HG03064 (cell line): ENCODE data around the gene APOL2.
A peak's percentile ranks its signal among the peaks of the same experiment; 100 is the strongest.
"Not testable (repeated sequence)": the region's sequence is repeated elsewhere in the genome, so short reads cannot be mapped to it uniquely, and the experiment has no call there.

Experiments used
- ATAC-seq: cut with Tn5 transposase; IDR thresholded peaks from one replicate; pipeline ENCODE4 v1.9.1; 2021; ENCODE audit warnings: low read depth; ENCODE audit not compliant: unreplicated experiment

APOL2 gene

DNA sequence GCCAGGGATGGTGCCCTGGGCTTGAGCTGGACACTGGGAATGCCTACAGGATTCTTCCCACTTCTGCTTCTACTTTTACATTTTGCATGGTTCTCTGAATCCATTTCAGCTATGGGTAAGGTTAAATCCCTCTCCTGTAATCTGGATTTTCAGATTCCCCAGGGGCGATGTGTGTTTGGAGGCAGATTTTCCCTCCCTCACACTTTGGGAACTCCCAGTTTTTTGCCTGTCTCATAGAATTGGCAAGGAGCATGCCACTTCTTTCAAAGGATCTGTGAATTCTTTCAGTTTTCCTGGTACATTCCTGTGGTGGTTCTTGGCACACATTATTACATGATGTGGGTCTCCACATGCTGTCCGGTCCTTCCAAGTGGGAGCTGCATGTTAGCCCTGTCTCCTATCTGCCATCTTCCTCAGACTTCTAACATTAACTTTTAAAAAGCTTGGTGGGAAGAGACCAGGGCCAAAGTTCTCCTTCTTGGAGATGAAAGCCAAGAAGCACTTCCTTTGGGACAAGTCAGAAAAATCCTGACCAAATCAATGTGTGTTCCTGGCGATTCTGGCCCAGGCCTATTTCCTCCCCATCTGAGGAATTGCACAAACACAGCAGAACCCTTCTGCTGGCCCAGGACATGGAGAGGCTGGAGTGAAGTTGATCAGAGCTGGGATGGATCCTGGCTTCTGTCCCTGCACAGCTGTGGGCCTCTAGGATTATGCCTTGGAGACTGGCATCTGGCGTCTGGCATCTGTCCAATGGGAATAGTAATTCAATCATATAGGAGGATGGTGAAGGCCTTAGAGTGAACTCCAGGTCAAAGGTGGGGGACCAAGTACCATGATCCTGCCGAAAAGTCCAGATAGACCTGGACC lies 5.4 kb upstream of the APOL2 start:
- no peak for ATAC-seq

DNA sequence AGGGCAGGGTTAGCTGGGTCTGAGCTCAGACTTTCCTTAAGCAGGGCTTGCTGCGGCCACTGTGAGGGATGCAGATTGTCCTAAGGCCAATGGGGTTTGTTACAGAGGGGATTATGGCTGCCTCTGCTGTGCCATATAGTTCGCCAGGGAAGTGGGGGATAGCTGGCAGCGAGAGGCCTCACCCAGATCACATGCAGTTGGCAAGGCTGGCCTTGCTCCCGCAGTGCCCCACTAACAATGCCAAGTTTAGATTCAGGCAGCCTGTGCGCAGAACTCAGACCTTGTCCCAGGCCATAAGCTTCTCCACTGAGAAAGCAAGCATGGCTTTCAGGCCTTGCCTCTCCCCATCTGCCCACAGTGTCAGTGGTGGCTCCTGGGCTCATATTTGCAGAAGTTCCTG lies 4.7 kb upstream of the APOL2 start:
- ATAC-seq = no peak

- peak; percentile 14 for ATAC-seq
Measured at GRCh38 chr22:36239150-36239400, 252 bp downstream of the APOL2 start.

- ATAC-seq = peak; percentile 17
Measured at GRCh38 chr22:36238373-36239149, 766 bp downstream of the APOL2 start.

GRCh38 chr22:36237462-36238372 lies 1.6 kb downstream of the APOL2 start:
- no peak for ATAC-seq

- no peak for ATAC-seq
Measured at GRCh38 chr22:36236388-36237319, 2.7 kb downstream of the APOL2 start.

GRCh38 chr22:36235585-36235984 lies 3.7 kb downstream of the APOL2 start:
- no peak for ATAC-seq

DNA sequence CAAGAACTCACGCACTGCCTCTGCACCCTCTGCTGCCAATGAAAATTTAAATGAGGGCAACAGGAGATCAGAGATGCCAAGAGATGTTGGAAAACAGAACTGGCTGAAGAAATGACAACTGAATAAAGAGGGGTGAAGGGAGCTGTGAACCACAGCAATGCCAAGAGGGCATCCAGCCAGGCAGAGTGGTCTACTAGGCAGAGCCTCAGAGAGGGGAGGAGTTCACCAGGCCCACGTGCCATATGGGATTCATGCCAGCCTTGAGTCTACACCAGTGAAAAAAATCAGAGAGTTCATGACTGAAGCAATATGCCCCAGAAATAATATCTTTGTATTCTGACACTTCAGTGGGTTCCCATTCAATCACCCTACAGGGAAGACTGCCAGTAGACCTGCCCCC lies 4.4 kb downstream of the APOL2 start:
- no peak for ATAC-seq

DNA sequence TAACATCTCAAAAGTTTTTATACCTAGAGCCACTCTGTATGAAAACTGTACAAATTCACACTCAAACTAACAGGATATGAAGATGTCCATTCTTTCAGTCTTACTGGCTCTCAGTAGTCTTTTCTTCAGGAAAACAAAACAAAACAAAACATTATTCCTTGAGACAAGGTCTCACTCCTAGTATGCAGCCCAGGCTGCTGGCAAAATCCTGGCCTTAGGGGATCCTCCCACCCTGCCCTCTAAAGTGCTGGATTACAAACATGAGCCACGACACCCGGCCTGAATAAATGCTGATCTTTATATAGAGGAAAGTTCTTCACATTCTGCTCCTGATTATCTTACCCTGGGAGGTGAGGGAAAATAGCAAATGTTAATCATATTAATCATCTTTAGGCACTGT lies 5.1 kb downstream of the APOL2 start:
- ATAC-seq = no peak

GRCh38 chr22:36233796-36234195 lies 5.5 kb downstream of the APOL2 start:
- ATAC-seq = no peak

DNA sequence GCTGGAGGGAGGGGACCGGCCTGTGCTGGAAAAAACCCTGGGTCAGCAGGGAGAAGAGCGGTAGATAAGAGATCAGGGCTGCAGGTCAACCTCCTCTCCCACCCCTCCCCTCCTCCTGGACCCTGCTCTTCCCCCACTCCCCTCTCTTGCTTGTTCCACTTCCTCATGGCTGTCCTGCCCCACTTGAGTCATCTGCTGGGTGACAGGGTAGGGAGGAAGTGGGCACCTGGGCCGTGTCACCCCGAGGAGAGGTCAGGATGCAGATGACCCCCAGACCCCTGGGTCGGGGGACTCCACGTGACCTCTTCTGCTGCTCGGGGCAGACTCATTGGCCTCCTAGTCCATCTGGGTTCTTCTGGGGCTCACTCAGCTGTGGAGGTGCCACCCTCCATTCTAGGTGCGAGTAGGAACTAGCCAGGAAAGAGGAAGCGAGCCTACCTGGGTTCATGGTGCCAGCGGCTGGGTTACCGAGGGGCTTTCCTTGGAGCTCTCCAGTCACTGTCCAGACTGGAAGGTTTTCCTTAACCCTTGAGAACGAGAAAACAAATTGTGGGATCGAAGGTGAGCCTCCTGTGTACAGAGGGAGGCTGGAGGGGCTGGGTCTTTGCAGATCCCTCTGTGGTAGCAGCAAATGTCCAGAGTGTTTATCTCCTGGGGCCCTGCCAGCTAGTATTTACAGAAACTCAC lies 6.5 kb downstream of the APOL2 start:
- no peak for ATAC-seq

GRCh38 chr22:36231051-36231450 lies 8.3 kb downstream of the APOL2 start:
- not testable (repeated sequence) for ATAC-seq

GRCh38 chr22:36229649-36230048 lies 9.7 kb downstream of the APOL2 start:
- ATAC-seq = not testable (repeated sequence)

- no peak for ATAC-seq
Measured at GRCh38 chr22:36228944-36229343, 10.4 kb downstream of the APOL2 start.

DNA sequence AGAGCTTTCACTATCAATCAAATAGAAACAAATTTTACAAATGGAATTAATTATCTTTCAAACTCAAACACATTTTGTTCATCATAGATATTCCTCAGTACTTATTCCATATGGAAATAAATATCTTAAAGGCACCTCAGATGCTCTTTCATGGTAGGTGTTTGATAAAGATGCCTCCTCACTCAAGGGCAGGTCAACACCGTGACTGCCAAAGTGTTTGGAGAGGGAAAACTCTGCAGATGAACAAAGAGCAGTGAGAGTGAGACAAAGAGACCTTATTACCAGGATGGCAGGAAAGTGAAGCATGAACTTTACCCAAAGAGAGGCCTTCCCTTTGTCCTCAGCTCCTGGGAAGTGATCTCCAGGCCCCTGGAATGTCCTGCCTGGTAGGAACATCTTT lies 11.0 kb downstream of the APOL2 start:
- not testable (repeated sequence) for ATAC-seq

DNA sequence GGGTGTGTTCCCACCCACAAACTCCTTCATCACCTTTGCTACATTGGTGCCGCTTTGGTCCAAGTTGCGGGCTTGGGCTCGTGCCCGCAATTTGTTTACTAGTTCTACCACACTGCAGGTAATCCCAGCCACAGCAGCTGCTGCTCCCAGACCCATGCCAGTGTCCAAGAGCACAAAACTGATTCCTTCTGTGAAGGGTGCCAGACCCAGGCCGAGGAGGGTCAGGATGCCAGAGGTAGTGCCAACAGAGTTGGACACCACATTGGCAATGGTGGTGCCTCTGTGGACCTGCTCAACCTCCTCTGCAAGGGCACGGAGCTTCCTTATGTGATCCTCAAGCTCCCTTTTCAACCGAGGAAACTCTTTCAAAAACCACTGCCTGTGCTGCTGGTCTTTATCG lies 11.5 kb downstream of the APOL2 start:
- no peak for ATAC-seq

DNA sequence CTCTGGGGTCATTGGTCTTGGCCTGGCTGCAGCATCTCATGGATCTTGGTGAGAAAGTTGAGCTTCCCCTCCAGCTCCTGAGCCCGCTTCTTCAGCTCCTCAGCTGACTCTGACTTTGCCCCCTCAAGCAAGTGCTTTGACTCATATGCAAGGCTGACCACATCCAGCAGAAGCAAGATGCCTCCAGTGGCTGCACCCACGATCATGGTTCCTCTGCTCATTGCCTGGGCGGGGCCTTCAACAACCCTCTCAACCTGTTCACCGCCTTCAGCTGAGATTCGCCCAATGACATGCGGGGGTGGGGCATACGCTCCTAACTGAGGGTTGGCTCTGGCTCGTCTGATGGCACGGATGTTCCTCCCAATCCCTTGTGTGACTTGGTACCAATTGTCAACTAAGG lies 11.9 kb downstream of the APOL2 start:
- ATAC-seq = no peak

GRCh38 chr22:36226189-36226588 lies 13.1 kb downstream of the APOL2 start:
- ATAC-seq = no peak

GRCh38 chr22:36225333-36225922 lies 13.9 kb downstream of the APOL2 start:
- no peak for ATAC-seq
